ENCODE measurements around the gene SUSD1. TPM values are rescaled to one million over a fixed set of nuclear protein-coding genes. Genes with fewer than 3 reads are reported as not detected.

Gene SUSD1
- polyA plus RNA-seq, 1 experiment, result 17.5 TPM

DNA sequence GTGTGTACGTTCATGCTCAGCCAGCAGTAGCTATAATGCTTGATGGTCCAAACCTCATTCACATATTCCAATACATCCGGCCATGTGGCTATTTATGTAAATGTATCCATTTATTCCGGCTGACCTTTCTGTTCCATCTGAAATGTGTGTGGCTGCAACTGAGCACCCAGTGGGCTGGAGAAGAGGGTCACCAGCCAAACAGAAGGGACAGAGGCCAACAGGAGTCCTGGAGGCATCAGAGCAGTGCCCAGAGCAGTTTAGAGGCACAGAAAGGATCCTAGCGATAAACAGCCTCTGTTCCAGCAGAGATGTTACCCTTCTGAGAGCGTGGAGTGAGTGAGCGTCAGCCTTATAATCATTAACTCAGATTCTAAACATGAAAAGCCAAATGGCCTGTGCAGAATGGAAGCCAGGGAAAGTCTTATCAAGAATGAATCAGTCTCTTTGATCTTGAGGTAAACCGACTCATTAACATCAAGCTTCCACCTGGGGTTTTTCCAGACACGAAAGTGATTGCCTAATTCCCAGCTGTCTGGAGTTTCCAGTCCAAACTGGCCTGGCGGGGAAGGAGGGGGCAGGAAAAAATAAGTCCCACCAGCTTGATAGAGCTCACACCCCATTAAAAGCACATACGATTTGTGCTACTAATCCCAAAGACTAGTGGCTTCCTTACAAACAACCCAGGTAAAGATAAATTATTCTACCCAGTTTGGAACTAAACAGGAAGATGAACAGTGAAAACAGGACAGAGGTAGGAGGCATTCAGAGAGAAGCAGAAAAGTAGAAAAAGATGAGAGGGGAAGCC, 55.7 kb downstream of the SUSD1 start:
- ChIA-PET POLR2A (no interaction called here), CTCF (interaction anchor here (2.0 kb wide), 1 partner anchor 21 kb away, joined by 6 read pairs; no protein-coding TSS in a partner anchor)
- Histone ChIP-seq H3K36me3 (ENCODE audit: control insufficient read depth, insufficient read depth, low read length) (peaks cover 2% of the 10 kb centered on the region; the same call in 1 of the 2 replicates), H3K4me3 (ENCODE audit: low read depth, low read length) (no peak overlapping the region), H3K27me3 (ENCODE audit: control insufficient read depth, insufficient read depth, low read length) (no peaks in the 10 kb centered on the region)
- DNase-seq (ENCODE audit: low read depth), result no peak
- TF ChIP-seq, protein P1, sequence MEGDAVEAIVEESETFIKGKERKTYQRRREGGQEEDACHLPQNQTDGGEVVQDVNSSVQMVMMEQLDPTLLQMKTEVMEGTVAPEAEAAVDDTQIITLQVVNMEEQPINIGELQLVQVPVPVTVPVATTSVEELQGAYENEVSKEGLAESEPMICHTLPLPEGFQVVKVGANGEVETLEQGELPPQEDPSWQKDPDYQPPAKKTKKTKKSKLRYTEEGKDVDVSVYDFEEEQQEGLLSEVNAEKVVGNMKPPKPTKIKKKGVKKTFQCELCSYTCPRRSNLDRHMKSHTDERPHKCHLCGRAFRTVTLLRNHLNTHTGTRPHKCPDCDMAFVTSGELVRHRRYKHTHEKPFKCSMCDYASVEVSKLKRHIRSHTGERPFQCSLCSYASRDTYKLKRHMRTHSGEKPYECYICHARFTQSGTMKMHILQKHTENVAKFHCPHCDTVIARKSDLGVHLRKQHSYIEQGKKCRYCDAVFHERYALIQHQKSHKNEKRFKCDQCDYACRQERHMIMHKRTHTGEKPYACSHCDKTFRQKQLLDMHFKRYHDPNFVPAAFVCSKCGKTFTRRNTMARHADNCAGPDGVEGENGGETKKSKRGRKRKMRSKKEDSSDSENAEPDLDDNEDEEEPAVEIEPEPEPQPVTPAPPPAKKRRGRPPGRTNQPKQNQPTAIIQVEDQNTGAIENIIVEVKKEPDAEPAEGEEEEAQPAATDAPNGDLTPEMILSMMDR (IDR thresholded peaks at IDR 0.05; ENCODE audit: insufficient read depth, low read depth, low read length), result no peak

DNA sequence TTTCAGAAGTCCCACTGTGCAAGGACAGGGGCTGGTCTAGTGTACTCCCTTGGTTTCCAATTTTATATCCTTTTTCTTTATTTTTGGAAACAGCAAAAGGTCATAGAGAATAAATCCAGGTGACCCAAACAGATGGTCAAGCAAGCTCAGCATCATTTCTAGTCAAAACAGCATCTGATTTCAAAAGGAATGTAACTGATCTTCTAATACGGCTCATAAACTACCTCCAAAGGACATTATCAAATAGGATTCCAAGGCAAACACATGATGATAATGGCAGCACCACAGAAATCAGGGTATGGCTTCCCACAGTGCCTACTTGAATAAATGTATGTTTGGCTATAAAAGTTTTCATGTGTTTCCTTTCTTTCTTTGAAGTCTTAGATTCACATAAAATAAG, 57.1 kb downstream of the SUSD1 start:
- no peak overlapping the region for H3K4me3 ChIP-seq (ENCODE audit: low read depth, low read length)
- no peak for DNase-seq (ENCODE audit: low read depth)
- CTCF ChIA-PET, result no interaction called here
- no peaks in the 10 kb centered on the region; the same call in 1 of the 2 replicates for H3K36me3 ChIP-seq (ENCODE audit: control insufficient read depth, insufficient read depth, low read length)
- no peaks in the 10 kb centered on the region for H3K27me3 ChIP-seq (ENCODE audit: control insufficient read depth, insufficient read depth, low read length)
- TF ChIP-seq, protein P1 (IDR thresholded peaks at IDR 0.05; ENCODE audit: insufficient read depth, low read depth, low read length), result no peak
- POLR2A ChIA-PET, result no interaction called here

DNA sequence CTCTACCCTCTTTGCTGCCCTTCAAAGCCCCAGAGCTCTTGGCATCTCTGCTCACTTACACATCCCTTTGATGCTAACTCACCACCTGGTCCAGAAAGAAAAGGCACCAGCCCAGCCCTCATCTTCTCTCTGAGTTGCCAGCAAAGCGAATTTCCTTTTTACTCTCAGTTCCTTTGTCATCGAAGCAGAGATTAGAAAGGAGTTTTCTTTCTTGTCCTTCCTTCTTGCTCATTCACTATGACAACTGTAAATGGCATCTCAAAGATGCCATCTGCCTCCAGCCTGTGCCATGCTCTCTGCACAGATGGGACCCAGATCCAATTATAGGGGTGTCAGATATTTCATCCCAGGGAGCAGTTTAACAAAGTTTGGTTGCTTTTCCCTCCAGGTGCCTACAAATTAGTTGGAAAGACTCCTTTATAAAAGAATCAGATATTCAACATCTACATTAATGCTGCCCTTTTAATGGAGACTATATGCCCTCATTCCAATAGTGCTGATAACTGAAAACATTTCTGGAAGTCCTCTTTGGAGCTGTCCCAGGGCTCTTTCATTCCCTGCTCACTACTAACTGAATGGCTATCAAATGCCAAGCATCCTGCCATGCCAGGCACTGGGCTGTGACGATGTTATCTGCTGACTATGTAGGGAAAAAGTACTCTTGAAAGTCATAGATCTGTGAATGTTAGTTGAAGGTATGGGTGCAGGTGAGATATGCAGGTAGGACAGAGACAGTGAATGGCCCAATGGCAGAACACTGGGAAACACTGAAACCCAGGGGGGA, 58.9 kb downstream of the SUSD1 start:
- POLR2A ChIA-PET, result no interaction called here
- Histone ChIP-seq H3K27me3 (ENCODE audit: control insufficient read depth, insufficient read depth, low read length) (no peaks in the 10 kb centered on the region), H3K36me3 (ENCODE audit: control insufficient read depth, insufficient read depth, low read length) (no peaks in the 10 kb centered on the region; the same call in 1 of the 2 replicates), H3K4me3 (ENCODE audit: low read depth, low read length) (no peak overlapping the region)
- CTCF ChIA-PET, result interaction anchor here (4.2 kb wide), 1 partner anchor 17 kb away, joined by 30 read pairs; no protein-coding TSS in a partner anchor
- no peak for DNase-seq (ENCODE audit: low read depth)
- TF ChIP-seq, protein P1 (IDR thresholded peaks at IDR 0.05; ENCODE audit: insufficient read depth, low read depth, low read length), result no peak

DNA sequence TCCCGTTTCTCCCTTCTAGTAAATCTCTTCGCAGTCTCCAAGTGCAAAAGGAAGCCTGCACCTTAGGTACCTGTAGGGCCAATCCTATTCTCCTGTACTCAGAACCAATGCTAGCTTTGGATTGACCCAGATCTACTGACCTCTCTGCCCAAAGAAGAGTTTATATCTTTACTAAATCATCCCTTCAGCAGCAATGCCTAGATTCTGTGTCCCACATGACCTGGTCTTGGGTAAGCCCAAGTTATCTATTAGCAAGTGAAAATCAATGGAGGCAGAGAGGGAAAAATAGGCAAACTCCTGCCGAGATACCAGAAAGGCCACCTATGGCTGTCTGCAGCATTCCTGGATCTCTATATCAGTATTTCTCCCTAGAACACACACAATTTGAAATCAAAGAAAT, 60.0 kb downstream of the SUSD1 start:
- ChIA-PET CTCF (interaction anchor here (4.2 kb wide), 1 partner anchor 16 kb away, joined by 30 read pairs; no protein-coding TSS in a partner anchor), POLR2A (interaction anchor here (0.6 kb wide), 1 partner anchor 37 kb away, joined by 16 read pairs; no protein-coding TSS in a partner anchor)
- no peak overlapping the region for H3K4me3 ChIP-seq (ENCODE audit: low read depth, low read length)
- DNase-seq (ENCODE audit: low read depth), result no peak
- no peaks in the 10 kb centered on the region; the same call in 1 of the 2 replicates for H3K36me3 ChIP-seq (ENCODE audit: control insufficient read depth, insufficient read depth, low read length)
- no peaks in the 10 kb centered on the region for H3K27me3 ChIP-seq (ENCODE audit: control insufficient read depth, insufficient read depth, low read length)
- TF ChIP-seq, protein P1 (IDR thresholded peaks at IDR 0.05; ENCODE audit: insufficient read depth, low read depth, low read length), result no peak

All from BJ (cell line).